Measurements from ENCODE around the gene ULK4. TPM values are rescaled to one million over a fixed set of nuclear protein-coding genes. Genes with fewer than 3 reads are reported as not detected.

Gene ULK4
- total RNA-seq, 2 experiments from 2014 or later, result 6.8 to 6.9 TPM

DNA sequence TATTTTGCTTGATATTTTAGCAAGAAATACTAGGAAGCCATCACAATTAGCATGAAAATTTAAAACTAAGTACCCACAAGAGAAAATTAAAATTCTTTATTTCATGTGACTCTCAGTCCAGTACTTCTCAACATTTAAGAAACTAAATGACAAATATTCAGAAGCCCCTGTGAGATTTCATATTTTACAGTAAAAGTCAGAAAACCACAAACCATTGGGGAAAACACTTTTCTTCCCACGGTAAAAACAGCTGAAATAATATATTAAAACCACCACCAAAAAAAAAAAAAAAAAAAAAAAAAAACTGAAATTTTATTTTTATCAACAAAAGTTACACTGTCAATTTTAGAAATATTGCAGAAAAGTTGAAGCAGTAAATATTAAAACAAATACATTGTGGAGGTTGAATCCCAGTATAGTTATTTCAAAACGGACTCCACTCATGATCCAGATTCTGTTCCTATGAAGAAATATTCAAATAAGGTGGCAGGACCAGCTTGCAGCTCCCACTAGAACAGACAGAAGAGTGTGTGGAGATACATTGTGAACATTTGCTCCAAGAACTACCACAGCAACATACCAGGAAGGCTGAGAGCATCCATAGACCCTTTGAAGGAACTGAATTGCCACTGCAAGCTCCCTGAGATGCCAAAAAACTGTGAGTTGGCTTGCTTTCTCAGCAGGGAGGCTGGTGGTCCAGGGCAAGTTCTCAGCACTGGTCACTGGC lies 454.4 kb downstream of the ULK4 start:
- intact Hi-C loops (cut with micrococcal nuclease), result no loop called here
- TF ChIP-seq, protein P1, sequence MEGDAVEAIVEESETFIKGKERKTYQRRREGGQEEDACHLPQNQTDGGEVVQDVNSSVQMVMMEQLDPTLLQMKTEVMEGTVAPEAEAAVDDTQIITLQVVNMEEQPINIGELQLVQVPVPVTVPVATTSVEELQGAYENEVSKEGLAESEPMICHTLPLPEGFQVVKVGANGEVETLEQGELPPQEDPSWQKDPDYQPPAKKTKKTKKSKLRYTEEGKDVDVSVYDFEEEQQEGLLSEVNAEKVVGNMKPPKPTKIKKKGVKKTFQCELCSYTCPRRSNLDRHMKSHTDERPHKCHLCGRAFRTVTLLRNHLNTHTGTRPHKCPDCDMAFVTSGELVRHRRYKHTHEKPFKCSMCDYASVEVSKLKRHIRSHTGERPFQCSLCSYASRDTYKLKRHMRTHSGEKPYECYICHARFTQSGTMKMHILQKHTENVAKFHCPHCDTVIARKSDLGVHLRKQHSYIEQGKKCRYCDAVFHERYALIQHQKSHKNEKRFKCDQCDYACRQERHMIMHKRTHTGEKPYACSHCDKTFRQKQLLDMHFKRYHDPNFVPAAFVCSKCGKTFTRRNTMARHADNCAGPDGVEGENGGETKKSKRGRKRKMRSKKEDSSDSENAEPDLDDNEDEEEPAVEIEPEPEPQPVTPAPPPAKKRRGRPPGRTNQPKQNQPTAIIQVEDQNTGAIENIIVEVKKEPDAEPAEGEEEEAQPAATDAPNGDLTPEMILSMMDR (IDR thresholded peaks at IDR 0.05), result no peak
- Mint-ChIP-seq H3K27me3 (no peaks in the 10 kb centered on the region), H3K36me3 (ENCODE audit: low read depth) (peaks cover 13% of the 10 kb centered on the region), H3K4me1 (ENCODE audit: low read depth) (peaks cover 6% of the 10 kb centered on the region), H3K27ac (no peak overlapping the region), H3K4me3 (no peak overlapping the region), H3K9me3 (peaks cover 24% of the 10 kb centered on the region)
- POLR2A ChIA-PET, result no interaction called here
- ATAC-seq, result no peak
- no peak for DNase-seq
- CTCF ChIA-PET, result interaction anchor here (0.8 kb wide), 1 partner anchor 66 kb away, joined by 3 read pairs; no protein-coding TSS in a partner anchor

DNA sequence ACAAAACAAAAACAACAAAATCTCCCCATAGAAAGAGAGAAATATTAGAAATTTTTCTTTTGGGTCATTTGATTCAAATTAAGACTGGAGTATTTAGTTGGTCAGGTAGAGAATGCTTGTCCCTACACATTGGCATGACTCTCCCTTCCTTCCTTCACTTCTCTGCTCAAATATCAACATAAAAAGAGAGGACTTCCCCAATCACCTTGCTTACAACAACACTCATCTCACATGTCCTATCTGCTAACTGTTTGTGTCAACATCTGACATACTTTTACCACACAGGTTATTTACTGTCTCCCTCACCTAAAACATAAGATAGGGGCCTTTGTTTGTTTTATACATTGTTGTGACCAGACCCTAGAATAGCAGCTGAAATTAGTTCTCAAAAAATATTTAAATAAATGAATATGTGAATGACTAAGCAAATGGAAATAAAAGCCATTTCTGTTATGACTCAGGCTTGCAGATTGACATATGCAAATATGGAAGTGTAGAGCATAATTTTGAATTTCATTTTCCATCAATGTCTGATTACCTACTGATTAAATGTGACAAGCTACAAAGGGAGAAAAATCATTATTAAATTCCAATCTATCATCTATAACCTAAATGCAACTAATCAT lies 457.8 kb downstream of the ULK4 start:
- no peak for DNase-seq
- Mint-ChIP-seq H3K4me1 (ENCODE audit: low read depth) (peaks cover 6% of the 10 kb centered on the region), H3K9me3 (peaks cover 9% of the 10 kb centered on the region), H3K27me3 (no peaks in the 10 kb centered on the region), H3K36me3 (ENCODE audit: low read depth) (peaks cover 10% of the 10 kb centered on the region), H3K4me3 (no peak overlapping the region), H3K27ac (peak overlapping the region; percentile 12)
- TF ChIP-seq, protein P1 (IDR thresholded peaks at IDR 0.05), result no peak
- CTCF ChIA-PET, result no interaction called here
- intact Hi-C loops (cut with micrococcal nuclease), result no loop called here
- no peak for ATAC-seq
- POLR2A ChIA-PET, result no interaction called here

DNA sequence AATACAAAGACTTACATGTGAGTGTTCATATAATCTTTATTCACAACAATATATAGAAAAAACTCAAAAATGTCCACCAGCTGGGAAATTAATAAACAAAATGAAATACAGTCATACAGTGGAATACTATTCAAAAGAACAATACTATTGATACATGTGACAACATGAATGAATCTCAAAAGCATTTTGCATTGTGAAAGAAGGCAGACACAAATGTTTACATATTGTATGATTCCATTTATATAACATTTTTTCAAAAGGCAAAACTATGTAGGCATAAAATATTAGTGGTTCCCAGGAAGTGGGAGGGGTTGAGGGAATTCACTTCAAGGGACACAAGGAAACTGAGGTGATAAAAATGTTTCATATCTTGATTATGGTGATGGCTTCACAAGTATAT lies 459.4 kb downstream of the ULK4 start:
- ChIA-PET CTCF (no interaction called here), POLR2A (interaction anchor here (0.6 kb wide), 1 partner anchor 19 kb away, joined by 3 read pairs; no protein-coding TSS in a partner anchor)
- DNase-seq (no peak), ATAC-seq (no peak)
- intact Hi-C loops (cut with micrococcal nuclease), result no loop called here
- H3K4me1 Mint-ChIP-seq (ENCODE audit: low read depth), result peaks cover 6% of the 10 kb centered on the region
- no peaks in the 10 kb centered on the region for H3K27me3 Mint-ChIP-seq
- H3K4me3 Mint-ChIP-seq, result no peak overlapping the region
- H3K36me3 Mint-ChIP-seq (ENCODE audit: low read depth), result no peaks in the 10 kb centered on the region
- no peaks in the 10 kb centered on the region for H3K9me3 Mint-ChIP-seq
- no peak overlapping the region for H3K27ac Mint-ChIP-seq
- TF ChIP-seq, protein P1 (IDR thresholded peaks at IDR 0.05), result no peak

DNA sequence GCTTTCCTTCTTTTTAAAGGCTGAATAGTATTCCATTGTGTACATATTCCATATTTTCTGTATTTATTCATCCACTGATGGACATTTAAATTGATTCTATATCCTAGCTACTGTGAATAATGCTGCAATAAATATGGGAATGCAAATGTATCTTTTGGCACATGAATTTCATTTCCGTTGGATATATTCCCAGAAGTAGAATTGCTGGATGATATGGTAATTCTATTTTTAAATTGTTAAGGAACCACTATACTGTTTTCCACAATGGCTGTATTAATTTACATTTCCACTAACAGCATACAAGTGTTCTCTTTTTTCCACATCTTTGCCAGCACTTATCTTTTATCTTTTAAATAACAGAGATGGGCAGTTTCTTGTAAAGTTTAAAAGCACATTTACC lies 459.9 kb downstream of the ULK4 start:
- ChIA-PET CTCF (no interaction called here), POLR2A (no interaction called here)
- Mint-ChIP-seq H3K4me3 (no peak overlapping the region), H3K27ac (no peak overlapping the region), H3K4me1 (ENCODE audit: low read depth) (peaks cover 6% of the 10 kb centered on the region), H3K27me3 (no peaks in the 10 kb centered on the region), H3K36me3 (ENCODE audit: low read depth) (no peaks in the 10 kb centered on the region), H3K9me3 (no peaks in the 10 kb centered on the region)
- DNase-seq (no peak), ATAC-seq (no peak)
- intact Hi-C loops (cut with micrococcal nuclease), result no loop called here
- TF ChIP-seq, protein P1 (IDR thresholded peaks at IDR 0.05), result no peak

DNA sequence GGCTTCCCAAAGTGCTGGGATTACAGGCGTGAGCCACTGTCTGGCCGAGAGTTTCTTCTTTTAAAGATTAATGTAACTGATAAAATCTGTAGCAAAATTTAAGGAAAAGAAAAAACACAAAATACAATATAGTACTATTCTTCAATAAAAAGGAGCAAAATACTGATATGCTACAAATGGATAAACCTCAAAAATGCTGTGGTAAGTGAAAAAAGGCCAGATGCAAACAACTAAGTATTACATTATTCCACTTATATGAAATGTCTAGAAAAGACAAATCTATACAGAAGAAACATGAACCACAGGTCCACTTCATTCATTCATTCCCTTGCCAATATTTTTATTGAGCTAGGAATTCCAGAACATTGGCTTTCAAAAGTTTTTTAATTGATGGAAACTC lies 463.1 kb downstream of the ULK4 start:
- Mint-ChIP-seq H3K4me3 (no peak overlapping the region), H3K36me3 (ENCODE audit: low read depth) (no peaks in the 10 kb centered on the region), H3K27me3 (no peaks in the 10 kb centered on the region), H3K4me1 (ENCODE audit: low read depth) (no peaks in the 10 kb centered on the region), H3K27ac (no peak overlapping the region), H3K9me3 (no peaks in the 10 kb centered on the region)
- TF ChIP-seq, protein P1 (IDR thresholded peaks at IDR 0.05), result no peak
- DNase-seq (no peak), ATAC-seq (no peak)
- CTCF ChIA-PET, result no interaction called here
- POLR2A ChIA-PET, result no interaction called here
- intact Hi-C loops (cut with micrococcal nuclease), result no loop called here

Measured in activated CD8-positive, alpha-beta T cell treated with anti-CD3 and anti-CD28 coated beads for 36 hours (primary cell).